ENCODE measurements around the gene ADCY10. TPM values are rescaled to one million over a fixed set of nuclear protein-coding genes. Genes with fewer than 3 reads are reported as not detected.

ADCY10 gene
- total RNA-seq, 3 donors from 2014 or later (not counting 1 experiment from before 2014, with no cell fraction given) = 0.42 to 1.00 TPM; not detected in 1

GRCh38 chr1:167856711-167857418 lies 57.1 kb downstream of the ADCY10 start:
- Histone ChIP-seq H3K27ac (ENCODE audit: low read length) (no peak overlapping the region), H3K27me3 (ENCODE audit: control insufficient read depth, insufficient read depth, low read length) (no peaks in the 10 kb centered on the region), H3K4me3 (ENCODE audit: low read length) (no peak overlapping the region), H3K36me3 (ENCODE audit: control insufficient read depth, insufficient read depth, low read length) (no peaks in the 10 kb centered on the region), H3K4me1 (ENCODE audit: control insufficient read depth, insufficient read depth, low read length) (no peaks in the 10 kb centered on the region), H3K9me3 (ENCODE audit: control insufficient read depth, insufficient read depth, low read length) (no peaks in the 10 kb centered on the region)
- Mint-ChIP-seq H3K9me3 (no peaks in the 10 kb centered on the region), H3K4me3 (no peak overlapping the region), H3K4me1 (no peaks in the 10 kb centered on the region), H3K36me3 (no peaks in the 10 kb centered on the region), H3K27me3 (ENCODE audit: low read depth in 2 of 2) (peaks cover 2 to 10% of the 10 kb centered on the region in 2 donors), H3K27ac (no peak overlapping the region)
- intact Hi-C loops (cut with micrococcal nuclease) = no loop called here
- TF ChIP-seq CTCF (IDR thresholded peaks at IDR 0.05) = no peak
- ATAC-seq (no peak), DNase-seq (no peak)
- WGBS (ENCODE audit: insufficient coverage) = 90% methylated on average over 7 of the region's 7 CpGs

GRCh38 chr1:167854184-167854583 lies 59.8 kb downstream of the ADCY10 start:
- H3K4me1 Mint-ChIP-seq = no peaks in the 10 kb centered on the region
- H3K4me1 ChIP-seq (ENCODE audit: control insufficient read depth, insufficient read depth, low read length) = no peaks in the 10 kb centered on the region
- no peak overlapping the region for H3K4me3 ChIP-seq (ENCODE audit: low read length)
- H3K27me3 Mint-ChIP-seq (ENCODE audit: low read depth in 2 of 2) = peaks cover 2 to 10% of the 10 kb centered on the region in 2 donors
- TF ChIP-seq CTCF (IDR thresholded peaks at IDR 0.05) = no peak
- ATAC-seq (no peak), DNase-seq (no peak)
- 85% methylated on average over 5 of the region's 5 CpGs for WGBS (ENCODE audit: insufficient coverage)
- H3K27ac Mint-ChIP-seq = no peak overlapping the region
- no peaks in the 10 kb centered on the region for H3K9me3 Mint-ChIP-seq
- no peaks in the 10 kb centered on the region for H3K36me3 ChIP-seq (ENCODE audit: control insufficient read depth, insufficient read depth, low read length)
- H3K9me3 ChIP-seq (ENCODE audit: control insufficient read depth, insufficient read depth, low read length) = no peaks in the 10 kb centered on the region
- no peaks in the 10 kb centered on the region for H3K27me3 ChIP-seq (ENCODE audit: control insufficient read depth, insufficient read depth, low read length)
- H3K36me3 Mint-ChIP-seq = no peaks in the 10 kb centered on the region
- H3K27ac ChIP-seq (ENCODE audit: low read length) = no peak overlapping the region
- intact Hi-C loops (cut with micrococcal nuclease) = no loop called here
- H3K4me3 Mint-ChIP-seq = no peak overlapping the region

GRCh38 chr1:167849666-167850065 lies 64.3 kb downstream of the ADCY10 start:
- Mint-ChIP-seq H3K4me1 (no peaks in the 10 kb centered on the region), H3K27ac (no peak overlapping the region), H3K9me3 (no peaks in the 10 kb centered on the region), H3K36me3 (no peaks in the 10 kb centered on the region), H3K4me3 (no peak overlapping the region), H3K27me3 (ENCODE audit: low read depth in 2 of 2) (peaks cover 0 to 10% of the 10 kb centered on the region in 2 donors)
- intact Hi-C loops (cut with micrococcal nuclease) = no loop called here
- Histone ChIP-seq H3K4me3 (ENCODE audit: low read length) (no peak overlapping the region), H3K36me3 (ENCODE audit: control insufficient read depth, insufficient read depth, low read length) (no peaks in the 10 kb centered on the region), H3K27me3 (ENCODE audit: control insufficient read depth, insufficient read depth, low read length) (no peaks in the 10 kb centered on the region), H3K27ac (ENCODE audit: low read length) (no peak overlapping the region), H3K4me1 (ENCODE audit: control insufficient read depth, insufficient read depth, low read length) (no peaks in the 10 kb centered on the region), H3K9me3 (ENCODE audit: control insufficient read depth, insufficient read depth, low read length) (no peaks in the 10 kb centered on the region)
- WGBS (ENCODE audit: insufficient coverage) = 85% methylated on average over 7 of the region's 7 CpGs
- ATAC-seq (no peak), DNase-seq (no peak)
- TF ChIP-seq CTCF (IDR thresholded peaks at IDR 0.05) = no peak

- H3K9me3 Mint-ChIP-seq = no peaks in the 10 kb centered on the region
- intact Hi-C loops (cut with micrococcal nuclease) = no loop called here
- ATAC-seq = no peak
- no peak overlapping the region for H3K27ac ChIP-seq (ENCODE audit: low read length)
- peaks cover 12% of the 10 kb centered on the region in 2 donors for H3K27me3 Mint-ChIP-seq (ENCODE audit: low read depth in 2 of 2)
- H3K36me3 Mint-ChIP-seq = no peaks in the 10 kb centered on the region
- no peaks in the 10 kb centered on the region for H3K4me1 ChIP-seq (ENCODE audit: control insufficient read depth, insufficient read depth, low read length)
- no peak for DNase-seq
- WGBS (ENCODE audit: insufficient coverage) = 97% methylated on average over 5 of the region's 5 CpGs
- H3K36me3 ChIP-seq (ENCODE audit: control insufficient read depth, insufficient read depth, low read length) = no peaks in the 10 kb centered on the region
- no peak overlapping the region for H3K27ac Mint-ChIP-seq
- no peaks in the 10 kb centered on the region for H3K4me1 Mint-ChIP-seq
- TF ChIP-seq CTCF (IDR thresholded peaks at IDR 0.05) = no peak
- H3K9me3 ChIP-seq (ENCODE audit: control insufficient read depth, insufficient read depth, low read length) = no peaks in the 10 kb centered on the region
- H3K27me3 ChIP-seq (ENCODE audit: control insufficient read depth, insufficient read depth, low read length) = no peaks in the 10 kb centered on the region
- H3K4me3 Mint-ChIP-seq = no peak overlapping the region
- H3K4me3 ChIP-seq (ENCODE audit: low read length) = no peak overlapping the region
Measured at GRCh38 chr1:167842872-167843271, 71.1 kb downstream of the ADCY10 start.

Measured in natural killer cell (primary cell).